Panc1 (cell line): Measurements from ENCODE around the gene PADI3. TPM values are rescaled to one million over a fixed set of nuclear protein-coding genes. Genes with fewer than 3 reads are reported as not detected.

Experiments
- ATAC-seq: fragments of 200-7000 bp; cut with Tn5 transposase; 2 replicates; pipeline ENCODE4 v1.9.1; 2020; ENCODE audit warnings: mild to moderate bottlenecking, moderate library complexity
- BruUV-seq: library from RNA; stranded (reverse); fragments of 400-500 nt; replicated peaks from 2 replicates; lab custom pipeline; 2021; lab: Mats Ljungman, UMichigan
- CTCF ChIA-PET: fragments of 300-600 bp; sonication (Branson Sonifier 250); formaldehyde crosslinking; loops from one replicate; lab custom pipeline; 2022; ENCODE audit warnings: antibody characterized with exemption; lab: Charles Lee
- POLR2A ChIA-PET: fragments of 300-600 bp; sonication (Branson Sonifier 250); formaldehyde crosslinking; loops from one replicate; lab custom pipeline; 2022; ENCODE audit warnings: antibody characterized with exemption; lab: Charles Lee
- DNase-seq: peaks from one replicate; pipeline ENCODE4 v3.0.0-alpha.2; 2010; ENCODE audit warnings: low read depth, low spot score
- H3K27ac ChIP-seq: 2 replicates; pipeline ENCODE4 v1.5.1; 2011; ENCODE audit warnings: mild to moderate bottlenecking, low read length, inconsistent platforms
- H3K27me3 ChIP-seq: fragments of 200-500 bp; sonication (Bioruptor generic); 2 replicates; pipeline ENCODE4 v1.6.0; 2014; ENCODE audit warnings: low read length, inconsistent platforms; ENCODE audit not compliant: control insufficient read depth, insufficient read depth
- H3K36me3 ChIP-seq: fragments of 200-500 bp; sonication (Bioruptor generic); 2 replicates; pipeline ENCODE4 v1.5.1; 2014; ENCODE audit warnings: inconsistent platforms, mild to moderate bottlenecking, low read length, moderate library complexity; ENCODE audit not compliant: control insufficient read depth, insufficient read depth
- H3K4me1 ChIP-seq: 2 replicates; pipeline ENCODE4 v1.5.1; 2011; ENCODE audit warnings: inconsistent platforms, mild to moderate bottlenecking, low read length, moderate library complexity; ENCODE audit not compliant: control insufficient read depth, insufficient read depth
- H3K4me3 ChIP-seq, 2 experiments: 2 replicates each; pipeline ENCODE4 v1.5.1; 2011 to 2012; ENCODE audit warnings: low read depth in 2 of 2, low read length in 2 of 2, mild to moderate bottlenecking in 2 of 2, inconsistent platforms in 1 of 2, moderate library complexity in 1 of 2
- H3K9me3 ChIP-seq: fragments of 200-500 bp; sonication (Bioruptor generic); 2 replicates; pipeline ENCODE4 v1.5.1; 2014; ENCODE audit warnings: low read depth, mild to moderate bottlenecking, inconsistent platforms, low read length, moderate library complexity; ENCODE audit not compliant: control insufficient read depth, insufficient read depth
- POLR2AphosphoS5 ChIP-seq: IDR thresholded peaks from 2 replicates; pipeline ENCODE4 v1.6.1; 2012; ENCODE audit warnings: mild to moderate bottlenecking, low read depth, low read length, moderate library complexity
- SIN3A ChIP-seq: IDR thresholded peaks from 2 replicates; pipeline ENCODE4 v1.6.1; 2012; ENCODE audit warnings: low read depth, mild to moderate bottlenecking, low read length, moderate library complexity, borderline replicate concordance; ENCODE audit not compliant: insufficient read depth
- TCF7L2 ChIP-seq: IDR thresholded peaks from 2 replicates; pipeline ENCODE4 v1.6.1; 2011; ENCODE audit warnings: mild to moderate bottlenecking, low read depth, low read length, inconsistent platforms
- in situ Hi-C: cut with HindIII; loops from 2 replicates; pipeline ENCODE4 v1.10.0; 2016; ENCODE audit warnings: low sequenced_read_pairs, low pct_unique_long_range_greater_than_20kb
- intact Hi-C: fragments of 100-400 bp; cut with micrococcal nuclease; formaldehyde crosslinking; loops from one replicate; pipeline ENCODE4 v1.10.0; 2022; ENCODE audit not compliant: unreplicated experiment
- total RNA-seq: library from RNA; stranded (reverse); gene quantifications from one replicate; pipeline ENCODE4 v1.2.1, GENCODE V29; 2021; ENCODE audit not compliant: unreplicated experiment
- TF ChIP-seq, protein P1 (sequence below), 2 experiments: IDR thresholded peaks; 2 replicates each; pipeline ENCODE4 v1.6.1; 2011 to 2012; ENCODE audit warnings: low read depth in 2 of 2, control low read depth in 1 of 2, low read length in 1 of 2, mild to moderate bottlenecking in 1 of 2, moderate library complexity in 1 of 2; ENCODE audit not compliant: insufficient read depth in 1 of 2
- TF ChIP-seq, protein P2 (sequence below): fragments of 450-650 bp; IDR thresholded peaks from 2 replicates; pipeline ENCODE4 v1.5.1; 2017; ENCODE audit warnings: mild to moderate bottlenecking

Gene PADI3
- total RNA-seq, 1 experiment from 2014 or later, result 3.4 TPM

GRCh38 chr1:17263936-17264335 is 15.0 kb downstream of the PADI3 start:
- CTCF ChIA-PET, result no interaction called here

DNA sequence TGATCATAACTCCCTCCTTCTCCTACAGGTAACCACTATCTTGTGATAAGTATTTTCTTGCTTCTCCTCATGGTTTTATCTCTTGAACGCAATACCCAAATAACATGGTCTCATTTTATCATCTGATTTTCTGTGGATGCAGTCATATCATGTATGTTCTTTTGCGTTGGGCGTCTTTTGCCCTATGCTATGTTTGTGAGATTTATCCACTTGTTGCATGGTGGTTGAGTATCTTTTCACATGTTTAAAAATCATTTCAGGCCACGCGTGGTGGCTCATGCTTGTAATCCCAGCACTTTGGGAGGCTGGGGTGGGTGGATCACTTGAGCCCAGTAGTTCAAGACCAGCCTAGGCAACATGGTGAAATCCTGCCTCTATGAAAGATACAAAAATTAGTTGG is 15.6 kb downstream of the PADI3 start:
- H3K27me3 ChIP-seq, result no peaks in the 10 kb centered on the region
- CTCF ChIA-PET, result no interaction called here
- in situ Hi-C loops (no loop called here), intact Hi-C loops (no loop called here)
- no peaks in the 10 kb centered on the region for H3K36me3 ChIP-seq
- no peak overlapping the region for H3K4me3 ChIP-seq
- DNase-seq (no peak), ATAC-seq (no peak)
- H3K9me3 ChIP-seq, result no peaks in the 10 kb centered on the region
- H3K4me1 ChIP-seq, result no peaks in the 10 kb centered on the region
- H3K27ac ChIP-seq, result no peak overlapping the region
- TF ChIP-seq, protein P1, sequence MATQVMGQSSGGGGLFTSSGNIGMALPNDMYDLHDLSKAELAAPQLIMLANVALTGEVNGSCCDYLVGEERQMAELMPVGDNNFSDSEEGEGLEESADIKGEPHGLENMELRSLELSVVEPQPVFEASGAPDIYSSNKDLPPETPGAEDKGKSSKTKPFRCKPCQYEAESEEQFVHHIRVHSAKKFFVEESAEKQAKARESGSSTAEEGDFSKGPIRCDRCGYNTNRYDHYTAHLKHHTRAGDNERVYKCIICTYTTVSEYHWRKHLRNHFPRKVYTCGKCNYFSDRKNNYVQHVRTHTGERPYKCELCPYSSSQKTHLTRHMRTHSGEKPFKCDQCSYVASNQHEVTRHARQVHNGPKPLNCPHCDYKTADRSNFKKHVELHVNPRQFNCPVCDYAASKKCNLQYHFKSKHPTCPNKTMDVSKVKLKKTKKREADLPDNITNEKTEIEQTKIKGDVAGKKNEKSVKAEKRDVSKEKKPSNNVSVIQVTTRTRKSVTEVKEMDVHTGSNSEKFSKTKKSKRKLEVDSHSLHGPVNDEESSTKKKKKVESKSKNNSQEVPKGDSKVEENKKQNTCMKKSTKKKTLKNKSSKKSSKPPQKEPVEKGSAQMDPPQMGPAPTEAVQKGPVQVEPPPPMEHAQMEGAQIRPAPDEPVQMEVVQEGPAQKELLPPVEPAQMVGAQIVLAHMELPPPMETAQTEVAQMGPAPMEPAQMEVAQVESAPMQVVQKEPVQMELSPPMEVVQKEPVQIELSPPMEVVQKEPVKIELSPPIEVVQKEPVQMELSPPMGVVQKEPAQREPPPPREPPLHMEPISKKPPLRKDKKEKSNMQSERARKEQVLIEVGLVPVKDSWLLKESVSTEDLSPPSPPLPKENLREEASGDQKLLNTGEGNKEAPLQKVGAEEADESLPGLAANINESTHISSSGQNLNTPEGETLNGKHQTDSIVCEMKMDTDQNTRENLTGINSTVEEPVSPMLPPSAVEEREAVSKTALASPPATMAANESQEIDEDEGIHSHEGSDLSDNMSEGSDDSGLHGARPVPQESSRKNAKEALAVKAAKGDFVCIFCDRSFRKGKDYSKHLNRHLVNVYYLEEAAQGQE (IDR thresholded peaks at IDR 0.05; ENCODE audit: insufficient read depth in 1 of 2, low read depth in 2 of 2, low read length in 1 of 2), result no peak
- TF ChIP-seq SIN3A, result no peak
- TF ChIP-seq POLR2AphosphoS5, result no peak
- TF ChIP-seq, protein P2, sequence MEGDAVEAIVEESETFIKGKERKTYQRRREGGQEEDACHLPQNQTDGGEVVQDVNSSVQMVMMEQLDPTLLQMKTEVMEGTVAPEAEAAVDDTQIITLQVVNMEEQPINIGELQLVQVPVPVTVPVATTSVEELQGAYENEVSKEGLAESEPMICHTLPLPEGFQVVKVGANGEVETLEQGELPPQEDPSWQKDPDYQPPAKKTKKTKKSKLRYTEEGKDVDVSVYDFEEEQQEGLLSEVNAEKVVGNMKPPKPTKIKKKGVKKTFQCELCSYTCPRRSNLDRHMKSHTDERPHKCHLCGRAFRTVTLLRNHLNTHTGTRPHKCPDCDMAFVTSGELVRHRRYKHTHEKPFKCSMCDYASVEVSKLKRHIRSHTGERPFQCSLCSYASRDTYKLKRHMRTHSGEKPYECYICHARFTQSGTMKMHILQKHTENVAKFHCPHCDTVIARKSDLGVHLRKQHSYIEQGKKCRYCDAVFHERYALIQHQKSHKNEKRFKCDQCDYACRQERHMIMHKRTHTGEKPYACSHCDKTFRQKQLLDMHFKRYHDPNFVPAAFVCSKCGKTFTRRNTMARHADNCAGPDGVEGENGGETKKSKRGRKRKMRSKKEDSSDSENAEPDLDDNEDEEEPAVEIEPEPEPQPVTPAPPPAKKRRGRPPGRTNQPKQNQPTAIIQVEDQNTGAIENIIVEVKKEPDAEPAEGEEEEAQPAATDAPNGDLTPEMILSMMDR, result no peak
- no peak for TF ChIP-seq TCF7L2
- BruUV-seq, result no TSS peak
- POLR2A ChIA-PET, result no interaction called here

More at GRCh38 chr1:17263936-17264335, 15.0 kb downstream of the PADI3 start:
- POLR2A ChIA-PET, result no interaction called here
- intact Hi-C loops, result no loop called here
- ATAC-seq, result no peak
- Histone ChIP-seq H3K36me3 (no peaks in the 10 kb centered on the region), H3K4me1 (no peaks in the 10 kb centered on the region), H3K4me3 (no peak overlapping the region), H3K9me3 (no peaks in the 10 kb centered on the region), H3K27me3 (no peaks in the 10 kb centered on the region), H3K27ac (no peak overlapping the region)
- in situ Hi-C loops, result no loop called here
- no peak for TF ChIP-seq SIN3A
- TF ChIP-seq, protein P2, result no peak
- TF ChIP-seq, protein P1 (IDR thresholded peaks at IDR 0.05; ENCODE audit: insufficient read depth in 1 of 2, low read depth in 2 of 2, low read length in 1 of 2), result no peak
- no peak for TF ChIP-seq POLR2AphosphoS5
- no peak for TF ChIP-seq TCF7L2
- BruUV-seq, result no TSS peak
- DNase-seq, result no peak
